ENCODE results near the gene DMRT2. TPM values are rescaled to one million over a fixed set of nuclear protein-coding genes. Genes with fewer than 3 reads are reported as not detected.

The DMRT2 gene
- total and polyA plus RNA-seq, 2 experiments from 2014 or later = 0.19 TPM; not detected in 1

GRCh38 chr9:1051210-1051583 is 1.0 kb downstream of the DMRT2 start:
- Histone ChIP-seq H4K20me1 (ENCODE audit: insufficient read depth) (no peaks in the 10 kb centered on the region), H3K27me3 (replicated peaks; ENCODE audit: insufficient read depth) (0 out of 2 replicates have a peak, but pooled peaks cover 3% of the 10 kb centered on the region), H3K4me2 (ENCODE audit: unreplicated experiment) (peak overlapping the region; percentile 31), H3K4me1 (ENCODE audit: insufficient read depth) (no peaks in the 10 kb centered on the region), H3F3A (ENCODE audit: insufficient read depth) (no peaks in the 10 kb centered on the region), H3K9ac (peak overlapping the region; percentile 50), H3K9me3 (ENCODE audit: low read depth) (no peaks in the 10 kb centered on the region), H3K79me2 (ENCODE audit: insufficient read depth) (no peaks in the 10 kb centered on the region), H3K9me2 (ENCODE audit: insufficient read depth) (no peaks in the 10 kb centered on the region), H3K4me3 (peak overlapping the region; percentile 66), H3K36me3 (ENCODE audit: low read depth) (no peaks in the 10 kb centered on the region), H2AFZ (peak overlapping the region; percentile 76), H3K27ac (no peak overlapping the region)
- 44 to 59% methylated on average over 13 of the region's 13 CpGs for WGBS, 2 experiments (ENCODE audit: low coverage in 1 of 2, low lambda C conversion rate in 2 of 2, missing lambda C conversion rate in 2 of 2)
- in situ Hi-C loops (cut with MboI) = no loop called here
- DNase-seq = peak; percentile 50
- no peak for TF ChIP-seq EZH2phosphoT487 (IDR thresholded peaks at IDR 0.05; ENCODE audit: insufficient read depth, low read depth)
- TF ChIP-seq EZH2 (IDR thresholded peaks at IDR 0.05; ENCODE audit: insufficient read depth, poor library complexity, severe bottlenecking) = no peak

- TF ChIP-seq EZH2phosphoT487 (IDR thresholded peaks at IDR 0.05; ENCODE audit: insufficient read depth, low read depth) (no peak), EZH2 (IDR thresholded peaks at IDR 0.05; ENCODE audit: insufficient read depth, poor library complexity, severe bottlenecking) (no peak)
- Histone ChIP-seq H3K36me3 (ENCODE audit: low read depth) (no peaks in the 10 kb centered on the region), H3K9me3 (ENCODE audit: low read depth) (no peaks in the 10 kb centered on the region), H3F3A (ENCODE audit: insufficient read depth) (no peaks in the 10 kb centered on the region), H3K4me2 (ENCODE audit: unreplicated experiment) (peak overlapping the region; percentile 31), H3K9me2 (ENCODE audit: insufficient read depth) (no peaks in the 10 kb centered on the region), H3K79me2 (ENCODE audit: insufficient read depth) (no peaks in the 10 kb centered on the region), H2AFZ (peak overlapping the region; percentile 76), H3K4me1 (ENCODE audit: insufficient read depth) (no peaks in the 10 kb centered on the region), H3K27ac (no peak overlapping the region), H4K20me1 (ENCODE audit: insufficient read depth) (no peaks in the 10 kb centered on the region), H3K4me3 (peak overlapping the region; percentile 66), H3K9ac (peak overlapping the region; percentile 50), H3K27me3 (replicated peaks; ENCODE audit: insufficient read depth) (0 out of 2 replicates have a peak, but pooled peaks cover 3% of the 10 kb centered on the region)
- DNase-seq = peak; percentile 39
- 9% methylated on average over 55 to 59 of the region's 90 CpGs for WGBS, 2 experiments (ENCODE audit: low coverage in 1 of 2, low lambda C conversion rate in 2 of 2, missing lambda C conversion rate in 2 of 2)
- in situ Hi-C loops (cut with MboI) = no loop called here
Measured at GRCh38 chr9:1051584-1052275, 1.6 kb downstream of the DMRT2 start.

- no peak for DNase-seq
- H3K27me3 ChIP-seq (replicated peaks; ENCODE audit: insufficient read depth) = 0 out of 2 replicates have a peak, but pooled peaks cover 3% of the 10 kb centered on the region
- H3K36me3 ChIP-seq (ENCODE audit: low read depth) = no peaks in the 10 kb centered on the region
- 0 out of 2 replicates have a peak overlapping the region, but pooled peaks have one; percentile 66 for H3K4me3 ChIP-seq
- peak overlapping the region; percentile 31 for H3K4me2 ChIP-seq (ENCODE audit: unreplicated experiment)
- H2AFZ ChIP-seq = peak overlapping the region; percentile 76
- H3K79me2 ChIP-seq (ENCODE audit: insufficient read depth) = no peaks in the 10 kb centered on the region
- in situ Hi-C loops (cut with MboI) = no loop called here
- H3K4me1 ChIP-seq (ENCODE audit: insufficient read depth) = no peaks in the 10 kb centered on the region
- no peaks in the 10 kb centered on the region for H3K9me2 ChIP-seq (ENCODE audit: insufficient read depth)
- 0 out of 2 replicates have a peak overlapping the region, but pooled peaks have one; percentile 50 for H3K9ac ChIP-seq
- no peak overlapping the region for H3K27ac ChIP-seq
- no peaks in the 10 kb centered on the region for H3K9me3 ChIP-seq (ENCODE audit: low read depth)
- TF ChIP-seq EZH2phosphoT487 (IDR thresholded peaks at IDR 0.05; ENCODE audit: insufficient read depth, low read depth) (no peak), EZH2 (IDR thresholded peaks at IDR 0.05; ENCODE audit: insufficient read depth, poor library complexity, severe bottlenecking) (no peak)
- no peaks in the 10 kb centered on the region for H4K20me1 ChIP-seq (ENCODE audit: insufficient read depth)
- H3F3A ChIP-seq (ENCODE audit: insufficient read depth) = no peaks in the 10 kb centered on the region
- 70% methylated on average over 35 to 41 of the region's 41 CpGs for WGBS, 2 experiments (ENCODE audit: low coverage in 1 of 2, low lambda C conversion rate in 2 of 2, missing lambda C conversion rate in 2 of 2)
Measured at GRCh38 chr9:1052365-1053281, 2.5 kb downstream of the DMRT2 start.

GRCh38 chr9:1053282-1053621 is 3.1 kb downstream of the DMRT2 start:
- TF ChIP-seq EZH2phosphoT487 (IDR thresholded peaks at IDR 0.05; ENCODE audit: insufficient read depth, low read depth) = no peak
- no peak for TF ChIP-seq EZH2 (IDR thresholded peaks at IDR 0.05; ENCODE audit: insufficient read depth, poor library complexity, severe bottlenecking)
- 68 to 75% methylated on average over 7 to 9 of the region's 9 CpGs for WGBS, 2 experiments (ENCODE audit: low coverage in 1 of 2, low lambda C conversion rate in 2 of 2, missing lambda C conversion rate in 2 of 2)

More at GRCh38 chr9:1053282-1053621, 3.1 kb downstream of the DMRT2 start:
- H3K36me3 ChIP-seq (ENCODE audit: low read depth) = no peaks in the 10 kb centered on the region
- H3K27me3 ChIP-seq (replicated peaks; ENCODE audit: insufficient read depth) = 0 out of 2 replicates have a peak, but pooled peaks cover 3% of the 10 kb centered on the region
- no peak overlapping the region for H2AFZ ChIP-seq
- no peaks in the 10 kb centered on the region for H3K4me1 ChIP-seq (ENCODE audit: insufficient read depth)
- H3F3A ChIP-seq (ENCODE audit: insufficient read depth) = no peaks in the 10 kb centered on the region
- no peak overlapping the region for H3K9ac ChIP-seq
- H3K4me3 ChIP-seq = no peak overlapping the region
- no peak for DNase-seq
- no peaks in the 10 kb centered on the region for H3K79me2 ChIP-seq (ENCODE audit: insufficient read depth)
- in situ Hi-C loops (cut with MboI) = no loop called here
- H3K27ac ChIP-seq = no peak overlapping the region
- no peak overlapping the region for H3K4me2 ChIP-seq (ENCODE audit: unreplicated experiment)
- H4K20me1 ChIP-seq (ENCODE audit: insufficient read depth) = no peaks in the 10 kb centered on the region
- H3K9me2 ChIP-seq (ENCODE audit: insufficient read depth) = no peaks in the 10 kb centered on the region
- H3K9me3 ChIP-seq (ENCODE audit: low read depth) = no peaks in the 10 kb centered on the region
